Suprapubic skin (tissue), 4 donors: Measurements from ENCODE around the gene SAG.
"Not testable (repeated sequence)": the region's sequence is repeated elsewhere in the genome, so short reads cannot be mapped to it uniquely, and the experiment has no call there.

ENCODE experiments used
- CTCF ChIP-seq, 2 donors: fragments of 200-600 bp in 1 of 2; fragments of 450-650 bp in 1 of 2; sonication (generic) in 1 of 2; IDR thresholded peaks; one replicate each; pipeline ENCODE4 v1.5.1; 2016 to 2019; ENCODE audit warnings: antibody characterized with exemption in 2 of 2, mild to moderate bottlenecking in 1 of 2, moderate library complexity in 1 of 2
- POLR2A ChIP-seq, 2 donors: fragments of 450-650 bp; IDR thresholded peaks; one replicate each; pipeline ENCODE4 v1.6.1; 2017; ENCODE audit warnings: antibody characterized with exemption in 2 of 2, mild to moderate bottlenecking in 2 of 2, moderate library complexity in 2 of 2
- POLR2AphosphoS5 ChIP-seq, 3 donors: sonication (generic); formaldehyde crosslinking; IDR thresholded peaks; one replicate each; pipeline ENCODE4 v1.6.1; 2017; ENCODE audit warnings: antibody characterized with exemption in 3 of 3

- TF ChIP-seq CTCF, POLR2A, POLR2AphosphoS5 (IDR thresholded peaks at IDR 0.05): not testable (repeated sequence)
These were observed 28.5 kb downstream of the SAG start for GRCh38 chr2:233336091-233336490.
